Measurements from ENCODE around the gene RPEL1.
"Not testable (repeated sequence)": the region's sequence is repeated elsewhere in the genome, so short reads cannot be mapped to it uniquely, and the experiment has no call there.

Gene RPEL1

DNA sequence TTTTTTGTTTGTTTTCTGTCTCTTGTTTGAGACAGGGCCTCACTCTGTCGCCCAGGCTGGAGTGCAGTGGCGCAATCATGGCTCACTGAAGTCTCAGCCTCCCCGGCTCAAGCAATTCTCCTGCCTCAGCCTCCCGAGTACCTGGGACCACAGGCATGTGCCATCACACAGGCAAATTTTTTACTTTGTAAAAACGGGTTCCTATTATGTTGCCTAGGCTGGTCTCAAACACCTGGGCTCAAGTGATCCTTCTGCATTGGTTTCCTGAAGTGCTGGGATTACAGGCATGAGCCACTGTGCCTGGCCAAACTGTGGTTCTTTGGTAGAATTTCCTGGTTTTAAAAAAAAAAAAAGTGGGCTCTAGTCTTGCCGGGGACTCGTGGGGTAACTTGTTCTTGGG, at the start of gene RPEL1:
Gene RPEL1 (plus strand): TSS at position 301 of the 400 bp plus-strand sequence. CDS start 110 bp downstream, outside the sequence.
- not testable (repeated sequence) for DNase-seq

DNA sequence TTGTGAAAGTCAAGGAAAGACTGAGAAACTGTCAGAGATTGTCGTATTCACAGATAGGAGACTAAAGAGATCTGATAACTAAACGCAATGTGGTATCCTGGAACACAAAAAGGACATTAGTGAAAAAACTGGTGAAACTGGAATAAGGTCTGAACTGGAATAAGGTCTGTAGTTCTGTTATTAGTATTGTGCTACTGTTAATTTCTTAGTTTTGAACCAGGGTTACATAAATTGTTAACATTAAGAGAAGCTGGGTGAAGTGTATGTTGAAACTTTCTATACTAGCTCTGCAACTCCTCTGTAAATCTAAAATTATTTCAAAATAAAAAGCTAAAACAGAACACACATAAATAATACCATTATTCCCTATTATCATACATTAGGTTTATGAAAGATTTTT, 49.2 kb upstream of the RPEL1 start:
- DNase-seq: no peak

DNA sequence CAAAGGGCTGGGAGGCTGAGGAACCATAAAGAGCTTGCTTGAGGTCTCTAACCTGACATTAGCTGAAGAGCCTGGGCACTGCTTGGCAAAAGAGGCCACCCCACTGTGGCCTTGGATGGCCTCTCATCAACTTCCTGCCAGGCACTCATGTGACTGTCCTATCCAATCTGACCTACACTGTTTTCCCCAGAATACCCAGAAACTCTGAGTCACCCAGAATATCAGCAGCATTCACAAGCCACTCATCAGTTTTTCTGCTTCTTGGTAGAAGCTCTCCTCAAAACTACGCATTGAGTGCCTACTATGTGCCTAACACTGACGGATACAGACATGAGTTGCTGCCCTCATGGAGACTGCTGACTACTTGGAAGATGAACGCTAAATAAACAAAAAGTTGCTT, 48.5 kb upstream of the RPEL1 start:
- no peak for DNase-seq

DNA sequence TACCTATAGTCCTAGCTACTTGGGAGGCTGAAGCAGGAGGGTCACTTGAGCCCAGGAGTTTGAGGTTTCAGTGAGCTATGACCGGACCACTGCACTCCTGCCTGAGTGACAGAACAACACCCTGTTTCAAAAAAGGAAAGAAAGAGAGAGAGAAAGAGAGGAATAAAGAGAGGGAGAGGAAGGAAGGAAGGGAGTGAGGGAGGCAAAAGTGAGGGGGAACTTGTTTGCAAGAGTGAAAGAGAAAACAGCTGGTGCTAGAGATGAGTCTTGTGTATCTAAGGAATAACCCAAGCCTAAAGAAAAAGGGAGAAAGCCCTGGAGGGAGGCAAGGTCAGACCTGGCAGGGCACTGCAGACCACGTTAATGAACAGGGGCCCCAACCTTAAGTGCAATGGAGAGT, 47.8 kb upstream of the RPEL1 start:
- no peak for DNase-seq

DNA sequence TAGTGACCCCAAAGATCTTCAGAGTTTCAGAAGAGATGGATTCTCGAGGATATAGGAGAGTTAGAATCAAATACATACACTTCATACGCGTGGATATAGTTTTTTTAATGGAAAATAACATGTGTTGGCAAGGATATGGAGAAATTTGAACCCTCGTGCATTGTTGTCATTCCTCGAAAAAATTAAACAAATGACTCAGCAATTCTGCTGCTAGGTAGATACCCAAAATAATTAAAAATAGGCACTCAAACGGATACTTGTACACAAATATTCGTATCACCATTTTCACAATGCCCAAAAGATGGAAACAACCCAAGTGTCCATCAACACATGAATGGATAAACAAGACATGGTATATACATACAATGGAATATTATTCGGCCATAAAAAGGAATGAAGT, 47.0 kb upstream of the RPEL1 start:
- no peak for DNase-seq

DNA sequence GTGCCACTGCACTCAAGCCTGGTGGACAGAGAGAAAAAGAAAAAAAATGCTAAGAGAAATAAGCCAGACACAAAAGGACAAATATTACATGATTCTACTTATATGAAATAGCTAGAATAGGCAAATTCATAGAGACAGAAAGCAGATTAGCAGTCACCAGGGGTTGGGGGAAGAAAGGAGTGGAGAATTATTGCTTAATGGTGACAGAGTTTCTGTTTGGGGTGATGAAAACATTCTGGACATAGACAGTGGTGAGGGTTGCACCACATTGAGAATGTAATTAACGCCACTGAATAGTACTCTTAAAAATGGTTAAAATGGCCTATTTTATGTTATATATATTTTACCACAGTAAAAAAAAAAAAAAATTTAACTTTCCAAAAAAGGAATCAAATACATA, 46.2 kb upstream of the RPEL1 start:
- DNase-seq: no peak

DNA sequence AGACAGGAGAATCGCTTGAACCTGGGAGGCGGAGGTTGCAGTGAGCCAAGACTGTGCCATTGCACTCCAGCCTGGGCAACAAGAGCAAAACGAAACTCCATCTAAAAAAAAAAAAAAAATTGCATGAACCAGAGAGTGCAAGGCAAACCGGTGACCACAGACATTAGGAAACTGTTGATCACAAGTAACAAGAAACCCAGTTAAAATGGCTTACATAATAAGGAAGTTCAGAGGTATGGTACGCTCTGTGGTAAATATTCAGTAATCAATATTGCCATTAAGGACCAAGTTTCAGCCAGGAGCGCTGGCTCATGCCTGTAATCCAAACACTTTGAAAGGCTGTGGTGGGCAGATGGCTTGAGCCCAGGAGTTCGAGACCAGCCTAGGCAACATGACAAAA, 43.4 kb upstream of the RPEL1 start:
- DNase-seq: no peak

DNA sequence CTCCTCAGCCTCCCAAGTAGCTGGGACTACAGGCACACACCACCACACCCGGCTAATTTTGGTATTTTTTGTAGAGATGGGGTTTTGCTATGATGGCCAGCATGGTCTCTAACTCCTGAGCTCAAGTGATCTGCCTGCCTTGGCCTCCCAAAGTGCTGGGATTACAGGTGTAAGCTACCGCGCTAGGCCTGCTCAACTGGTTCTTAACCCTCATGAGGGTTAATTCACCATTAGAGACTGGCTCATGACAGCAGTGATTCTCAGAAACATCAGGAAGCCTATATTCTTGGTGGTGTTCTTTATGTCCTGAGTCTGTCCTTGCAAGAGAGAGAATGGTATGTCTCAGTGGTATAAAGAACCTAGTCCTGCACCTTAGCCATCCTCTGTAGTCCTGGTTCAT, 42.2 kb upstream of the RPEL1 start:
- no peak for DNase-seq

DNA sequence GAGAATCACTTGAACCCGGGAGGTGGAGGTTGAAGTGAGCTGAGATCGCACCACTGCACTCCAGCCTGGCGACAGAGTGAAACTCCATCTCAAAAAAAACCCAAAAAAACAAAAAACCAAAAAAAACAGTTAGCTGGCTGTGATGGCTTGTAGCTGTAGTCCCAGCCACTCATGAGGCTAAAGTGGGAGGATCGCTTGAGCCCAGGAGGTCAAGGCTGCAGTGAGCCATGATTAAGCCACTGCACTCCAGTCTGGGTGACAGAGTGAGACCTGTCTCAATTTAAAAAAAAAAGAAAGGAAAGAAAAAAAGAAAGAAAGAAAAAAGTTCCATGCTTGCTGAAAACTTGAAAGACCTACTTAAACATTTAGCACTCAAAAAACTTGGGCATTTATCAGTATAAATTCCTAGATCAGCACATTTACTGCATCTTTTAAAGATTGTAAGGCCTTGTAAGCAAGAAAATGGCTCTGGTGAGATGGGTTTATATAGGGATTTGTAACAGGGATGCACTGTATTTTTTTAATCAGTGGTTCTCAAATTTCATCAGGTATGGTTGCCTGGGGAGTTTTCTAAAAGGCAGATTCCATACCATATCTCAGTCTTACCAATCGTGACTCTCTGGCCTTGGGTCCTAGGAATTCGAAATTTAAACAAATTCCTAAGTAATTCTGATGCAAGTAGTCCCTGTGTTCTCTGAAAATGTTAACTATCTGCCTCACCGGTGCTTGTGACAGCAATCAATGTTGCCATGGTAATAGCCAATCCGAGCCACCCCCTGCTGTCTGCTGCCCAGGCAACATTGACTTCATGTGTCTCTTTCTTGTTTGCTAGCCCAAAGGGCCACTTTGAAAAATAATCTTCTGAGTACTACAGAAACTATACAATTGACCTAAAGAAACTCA, 41.1 kb upstream of the RPEL1 start:
- DNase-seq: no peak

DNA sequence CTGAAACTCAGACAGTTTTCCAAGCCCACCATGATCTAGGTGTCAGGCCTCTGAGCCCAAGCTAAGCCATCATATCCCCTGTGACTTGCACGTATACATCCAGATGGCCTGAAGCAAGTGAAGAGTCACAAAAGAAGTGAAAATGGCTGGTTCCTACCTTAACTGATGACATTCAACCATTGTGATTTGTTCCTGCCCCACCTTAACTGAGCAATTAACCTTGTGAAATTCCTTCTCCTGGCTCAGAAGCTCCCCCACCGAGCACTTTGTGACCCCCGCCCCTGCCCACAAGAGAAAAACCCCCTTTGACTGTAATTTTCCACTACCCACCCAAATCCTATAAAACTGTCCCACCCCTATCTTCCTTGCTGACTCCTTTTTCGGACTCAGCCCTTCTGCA, 40.3 kb upstream of the RPEL1 start:
- DNase-seq: not testable (repeated sequence)

DNA sequence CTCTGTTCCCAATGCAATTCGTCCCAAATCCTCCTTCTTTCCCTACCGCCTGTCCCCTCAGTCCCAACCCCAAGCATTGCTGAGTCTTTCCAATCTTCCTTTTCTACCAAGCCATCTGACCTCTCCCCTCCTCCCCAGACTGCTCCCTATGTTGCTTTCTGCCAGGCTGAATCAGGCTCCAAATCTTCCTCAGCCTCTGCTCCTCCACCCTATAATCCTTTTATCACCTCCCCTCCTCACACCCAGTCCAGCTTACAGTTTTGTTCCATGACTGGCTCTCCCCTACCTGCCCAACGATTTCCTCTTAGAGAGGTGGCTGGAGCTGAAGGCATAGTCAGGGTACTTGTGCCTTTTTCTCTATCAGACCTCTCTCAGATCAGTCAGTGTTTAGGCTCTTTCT, 39.0 kb upstream of the RPEL1 start:
- DNase-seq: not testable (repeated sequence)

DNA sequence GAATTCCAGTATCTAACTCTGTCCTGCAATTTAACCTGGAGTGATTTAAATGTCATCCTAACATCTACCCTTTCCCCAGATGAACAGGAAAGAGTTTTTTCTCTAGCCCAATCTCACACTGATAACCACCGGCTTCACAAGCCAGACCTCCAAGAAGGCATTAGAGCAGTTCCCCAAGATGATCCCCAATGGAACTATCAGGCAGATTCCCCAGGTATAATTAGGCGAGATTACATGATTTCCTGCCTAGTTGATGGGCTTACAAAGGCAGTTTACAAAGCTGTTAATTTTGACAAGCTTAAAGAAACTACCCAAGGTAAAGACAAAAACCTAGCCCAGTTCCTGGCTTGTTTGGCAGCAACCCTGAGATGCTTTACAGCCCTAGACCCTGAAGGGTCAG, 38.5 kb upstream of the RPEL1 start:
- no peak for DNase-seq

DNA sequence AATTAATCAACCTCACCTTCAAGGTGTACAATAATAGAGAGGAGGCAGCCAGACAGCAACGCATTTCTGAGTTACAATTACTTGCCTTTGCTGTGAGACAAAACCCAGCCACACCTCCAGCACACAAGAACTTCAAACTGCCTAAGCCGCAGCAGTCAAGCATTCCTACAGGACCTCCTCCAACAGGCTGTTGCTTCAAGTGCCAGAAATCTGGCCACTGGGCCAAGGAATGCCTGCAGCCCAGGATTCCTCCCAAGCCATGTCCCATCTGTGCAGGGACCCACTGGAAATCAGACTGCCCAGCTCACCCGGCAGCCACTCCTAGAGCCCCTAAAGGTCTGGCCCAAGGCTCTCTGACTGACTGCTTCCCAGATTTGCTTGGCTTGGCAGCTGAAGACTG, 38.0 kb upstream of the RPEL1 start:
- not testable (repeated sequence) for DNase-seq

DNA sequence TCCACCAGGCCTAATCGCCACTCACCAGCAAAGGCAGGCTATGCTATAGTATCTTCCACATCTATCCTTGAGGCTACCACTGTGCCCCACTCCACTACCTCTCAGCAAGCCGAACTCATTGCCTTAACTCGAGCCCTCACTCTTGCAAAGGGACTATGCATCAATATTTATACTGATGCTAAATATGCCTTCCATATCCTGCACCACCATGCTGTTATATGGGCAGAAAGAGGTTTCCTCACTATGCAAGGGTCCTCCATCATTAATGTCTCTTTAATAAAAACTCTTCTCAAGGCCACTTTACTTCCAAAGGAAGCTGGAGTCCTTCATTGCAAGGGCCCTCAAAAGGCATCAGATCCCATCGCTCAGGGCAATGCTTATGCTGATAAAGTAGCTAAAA, 35.4 kb upstream of the RPEL1 start:
- DNase-seq: not testable (repeated sequence)

DNA sequence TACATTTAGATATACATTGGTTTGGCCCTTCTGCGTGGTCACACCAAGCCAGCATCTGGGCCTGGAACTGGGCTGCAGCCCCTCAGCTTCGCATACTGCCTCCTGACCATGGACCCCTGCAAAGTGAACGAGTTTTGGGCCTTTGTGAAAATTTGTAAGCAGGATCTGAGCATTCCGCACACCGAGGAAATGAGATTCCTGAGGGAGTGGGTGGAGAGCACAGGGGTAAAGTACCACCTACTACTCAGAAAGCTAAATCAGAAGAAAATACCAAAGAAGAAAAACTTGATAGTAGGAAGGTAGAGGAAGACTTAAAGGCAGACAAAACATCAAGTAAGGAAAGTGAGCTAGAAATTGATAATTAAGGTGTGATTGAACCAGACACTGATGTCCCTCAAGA, 30.1 kb upstream of the RPEL1 start:
- no peak for DNase-seq

DNA sequence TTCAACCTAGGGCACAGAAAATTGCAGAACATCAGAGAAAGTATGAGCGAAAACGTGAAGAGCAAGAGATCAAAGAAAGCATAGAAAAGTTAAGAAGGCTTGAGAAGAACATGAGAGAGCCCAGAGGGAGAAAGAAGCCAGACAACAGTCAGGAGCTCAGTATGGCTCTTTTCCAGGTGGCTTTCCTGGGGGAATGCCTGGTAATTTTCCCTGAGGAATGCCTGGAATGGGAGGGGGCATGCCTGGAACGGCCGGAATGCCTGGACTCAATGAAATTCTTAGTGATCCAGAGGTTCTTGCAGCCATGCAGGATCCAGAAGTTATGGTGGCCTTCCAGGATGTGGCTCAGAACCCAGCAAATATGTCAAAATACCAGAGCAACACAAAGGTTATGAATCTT, 29.3 kb upstream of the RPEL1 start:
- not testable (repeated sequence) for DNase-seq

DNA sequence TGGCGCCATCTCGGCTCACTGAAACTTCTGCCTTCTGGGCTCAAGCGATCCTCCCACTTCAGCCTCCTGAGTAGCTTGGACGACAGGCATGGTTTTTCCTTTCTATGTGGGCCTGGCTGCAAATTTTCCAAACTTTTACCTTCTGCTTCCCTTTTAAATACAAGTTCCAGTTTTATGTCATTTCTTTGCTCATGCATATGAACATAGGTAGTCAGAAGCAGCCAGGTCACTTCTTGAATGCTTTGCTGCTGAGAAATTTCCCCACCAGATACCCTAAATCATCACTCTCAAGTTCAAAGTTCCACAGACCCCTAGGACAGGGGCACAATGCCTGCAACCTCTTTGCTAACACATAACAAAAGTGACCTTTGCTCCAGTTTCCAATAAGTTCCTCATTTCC, 21.6 kb upstream of the RPEL1 start:
- DNase-seq: no peak

DNA sequence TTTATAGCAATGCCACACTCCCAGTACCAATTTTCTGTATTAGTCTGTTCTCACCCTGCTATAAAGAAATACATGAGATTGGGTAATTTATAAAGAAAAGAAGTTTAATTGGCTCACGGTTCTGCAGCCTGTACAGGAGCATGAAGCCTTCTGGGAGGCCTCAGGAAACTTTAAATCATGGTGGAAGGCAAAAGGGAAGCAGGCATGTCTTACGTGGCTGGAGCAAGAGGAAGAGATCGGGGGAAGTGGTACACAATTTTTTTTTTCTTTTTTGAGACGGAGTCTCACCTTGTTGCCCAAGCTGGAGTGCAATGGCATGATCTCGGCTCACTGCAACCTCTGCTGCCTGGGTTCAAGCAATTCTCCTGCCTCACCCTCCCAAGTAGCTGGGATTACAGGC, 21.0 kb upstream of the RPEL1 start:
- DNase-seq: not testable (repeated sequence)

DNA sequence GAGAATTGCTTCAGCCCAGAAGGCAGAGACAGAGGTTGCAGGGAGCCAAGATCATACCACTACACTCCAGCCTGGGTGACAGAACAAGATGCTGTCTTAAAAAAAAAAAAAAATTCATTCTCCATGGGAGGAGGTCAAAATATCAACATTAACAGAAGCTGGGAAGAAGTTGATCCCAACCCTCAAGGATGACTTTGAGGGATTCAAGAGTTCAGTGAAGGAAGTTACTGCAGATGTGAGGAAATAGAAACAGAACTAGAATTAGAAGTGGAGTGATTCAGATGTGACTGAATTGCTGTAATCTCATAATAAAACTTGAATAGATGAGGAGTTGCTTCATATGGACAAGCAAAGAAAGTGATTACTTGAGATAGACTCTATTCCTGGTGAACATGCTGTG, 19.7 kb upstream of the RPEL1 start:
- DNase-seq: no peak

DNA sequence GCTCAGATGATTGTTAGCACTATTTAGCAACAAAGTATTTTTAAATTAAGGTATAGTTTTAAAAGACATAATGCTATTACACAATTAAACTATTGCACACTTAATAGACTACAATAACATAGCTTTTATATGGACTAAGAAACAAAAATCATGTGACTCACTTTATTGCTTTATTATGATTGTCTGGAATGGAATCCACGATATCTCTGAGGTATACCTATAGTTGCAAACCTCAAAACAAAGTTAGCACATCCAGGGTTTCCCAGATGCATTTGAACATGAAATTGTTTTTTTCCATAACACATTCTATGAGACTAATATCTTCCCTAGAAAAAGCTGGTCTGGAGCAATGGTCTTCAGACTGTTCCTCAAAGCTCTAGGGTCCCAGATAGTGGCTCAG, 18.3 kb upstream of the RPEL1 start:
- DNase-seq: no peak

DNA sequence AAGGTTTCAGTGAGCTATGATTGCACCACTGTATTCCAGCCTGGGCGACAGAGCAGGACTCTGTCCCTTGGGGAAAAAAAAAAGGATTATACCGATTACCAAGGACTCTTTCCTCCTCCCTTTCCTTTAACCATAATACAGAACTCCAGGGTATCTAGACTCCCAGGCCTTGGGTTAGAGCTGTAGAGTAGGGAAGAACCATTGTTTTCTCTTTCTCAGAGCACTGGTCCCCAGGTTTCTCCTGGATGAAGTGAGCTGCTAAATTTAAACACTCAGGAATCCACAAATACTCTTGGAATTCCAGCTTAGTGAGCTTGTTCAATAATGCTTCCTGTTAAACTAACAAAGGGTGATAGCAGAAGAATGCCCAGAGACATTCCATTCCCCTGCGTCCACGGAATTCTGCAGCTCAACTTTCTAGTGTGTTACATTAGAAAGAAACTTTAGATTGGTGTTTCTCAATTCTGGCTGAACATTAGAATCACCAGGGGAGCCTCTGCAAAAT, 14.6 kb upstream of the RPEL1 start:
- DNase-seq: no peak

DNA sequence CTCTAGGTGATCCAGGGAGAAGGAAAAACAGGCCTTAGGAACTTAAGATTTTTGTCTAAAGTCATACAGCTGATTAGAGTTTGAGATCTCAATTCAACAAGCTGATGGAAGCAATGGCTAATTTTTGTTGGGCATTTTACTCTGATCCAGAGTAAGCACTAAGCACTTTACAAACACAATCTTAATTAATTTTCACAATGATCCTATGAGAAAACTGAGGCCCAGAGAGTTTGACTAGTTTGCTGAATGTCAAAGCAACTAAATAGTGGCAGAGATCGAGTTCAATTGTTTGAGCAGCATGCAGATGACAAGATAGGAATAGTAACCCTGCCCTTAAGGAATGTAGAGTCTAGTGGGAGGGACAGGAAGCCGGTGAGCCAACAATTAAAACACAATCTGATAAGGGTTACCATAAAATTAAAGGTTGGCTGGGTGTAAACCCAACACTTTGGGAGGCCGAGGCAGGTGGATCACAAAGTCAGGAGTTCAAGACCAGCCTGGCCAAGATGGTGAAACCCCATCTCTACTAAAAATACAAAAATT, 13.5 kb upstream of the RPEL1 start:
- DNase-seq: no peak

DNA sequence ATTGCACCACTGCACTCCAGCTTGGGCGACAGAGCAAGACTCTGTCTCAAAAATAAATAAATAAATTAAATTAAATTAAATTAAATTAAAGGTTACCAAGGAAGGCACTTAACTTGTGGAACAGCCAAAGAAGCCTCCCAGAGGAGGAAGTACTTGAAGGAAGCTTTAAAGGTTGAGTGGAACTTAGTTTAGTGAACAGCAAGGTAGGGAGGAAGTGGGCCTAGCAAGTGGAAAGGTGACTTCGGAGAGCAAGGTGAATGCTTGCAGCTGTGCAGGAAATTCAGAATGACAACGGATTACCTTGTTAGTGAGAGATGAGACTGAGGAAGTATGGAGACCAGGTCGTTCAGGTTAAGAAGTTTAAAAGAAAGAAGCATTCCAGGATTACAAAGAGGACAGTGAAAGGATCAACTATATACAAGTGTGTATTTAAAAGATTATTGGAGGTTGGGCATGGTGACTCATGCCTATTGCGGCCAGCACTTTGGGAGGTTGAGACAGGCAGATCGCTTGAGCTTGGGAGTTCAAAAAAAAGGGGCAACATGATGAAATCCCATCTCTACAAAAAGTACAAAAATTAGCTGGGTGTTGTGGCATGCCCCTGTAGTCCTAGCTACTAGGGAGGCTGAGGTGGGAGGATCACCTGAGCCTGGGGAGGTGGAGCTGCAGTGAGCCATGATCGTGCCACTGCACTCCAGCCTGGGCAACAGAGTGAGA, 12.8 kb upstream of the RPEL1 start:
- DNase-seq: no peak

DNA sequence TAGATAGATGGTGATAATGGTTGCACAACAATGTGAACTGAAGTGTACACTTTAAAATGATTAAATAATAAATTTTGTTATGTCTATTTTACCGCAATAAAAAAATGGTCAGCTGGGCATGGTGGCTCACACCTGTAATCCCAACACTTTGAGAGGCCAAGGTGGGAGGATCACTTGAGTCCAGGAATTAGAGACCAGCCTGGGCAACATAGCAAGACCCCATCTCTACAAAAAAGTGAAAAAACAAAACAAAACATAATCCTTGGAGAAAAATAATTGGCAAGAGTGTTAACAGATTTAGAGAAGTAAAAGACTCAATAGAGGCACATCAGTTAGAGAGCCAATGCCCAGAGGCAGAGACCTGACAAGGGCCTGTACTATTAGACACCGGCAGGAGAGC, 9.9 kb upstream of the RPEL1 start:
- no peak for DNase-seq
